ENCODE results near the gene DNAJC28.
"Not testable (repeated sequence)": the region's sequence is repeated elsewhere in the genome, so short reads cannot be mapped to it uniquely, and the experiment has no call there.

Gene DNAJC28

GRCh38 chr21:33449616-33450015 is 41.9 kb downstream of the DNAJC28 start:
- Histone ChIP-seq H3K9me3 (ENCODE audit: control insufficient read depth, insufficient read depth, low read depth, low read length) (no peaks in the 10 kb centered on the region), H3K27ac (ENCODE audit: extremely low read depth, low read depth, low read length) (no peak overlapping the region), H3K36me3 (ENCODE audit: control insufficient read depth in 2 of 2, insufficient read depth in 1 of 2, low read length in 2 of 2) (peaks cover 0 to 4% of the 10 kb centered on the region in 2 experiments; a peak in 1 of 3 replicates), H3K4me1 (ENCODE audit: control insufficient read depth, insufficient read depth, low read length) (peaks cover 4% of the 10 kb centered on the region), H3K4me3 (ENCODE audit: low read depth, low read length) (no peak overlapping the region)
- CTCF ChIA-PET = interaction anchor here (0.6 to 1.6 kb wide), 5 partner anchors 75 to 652 kb away, joined by 3 to 7 read pairs (median 3); no protein-coding TSS in a partner anchor
- POLR2A ChIA-PET = no interaction called here
- TF ChIP-seq ZNF341 (tag by site-specific recombination; IDR thresholded peaks at IDR 0.05; ENCODE audit: low read depth) = no peak
- no peak for TF ChIP-seq SCRT1 (tag by site-specific recombination; IDR thresholded peaks at IDR 0.05; ENCODE audit: borderline replicate concordance)
- no peak for TF ChIP-seq SP7 (tag by site-specific recombination; IDR thresholded peaks at IDR 0.05)
- TF ChIP-seq REPIN1 (tag by site-specific recombination; IDR thresholded peaks at IDR 0.05; ENCODE audit: low read depth) = no peak
- TF ChIP-seq ZNF423 (tag by site-specific recombination; IDR thresholded peaks at IDR 0.05) = no peak
- no peak for TF ChIP-seq EGR2 (tag by site-specific recombination; IDR thresholded peaks at IDR 0.05; ENCODE audit: low read depth)
- no peak for TF ChIP-seq YY1 (tag by site-specific recombination; IDR thresholded peaks at IDR 0.05)
- TF ChIP-seq MZF1 (tag by site-specific recombination; IDR thresholded peaks at IDR 0.05; ENCODE audit: borderline replicate concordance) = no peak
- peak; percentile 30; the same call in 1 of the 2 replicates for TF ChIP-seq IKZF3 (tag by site-specific recombination; IDR thresholded peaks at IDR 0.05)
- no peak for TF ChIP-seq ZNF202 (tag by site-specific recombination; IDR thresholded peaks at IDR 0.05; ENCODE audit: borderline replicate concordance)
- no peak for TF ChIP-seq ZNF48 (tag by site-specific recombination; IDR thresholded peaks at IDR 0.05)
- no peak for TF ChIP-seq TSHZ1 (tag by site-specific recombination; IDR thresholded peaks at IDR 0.05; ENCODE audit: borderline replicate concordance)
- peak; percentile 52 for TF ChIP-seq FEZF1 (tag by site-specific recombination; IDR thresholded peaks at IDR 0.05)
- no peak for TF ChIP-seq ZSCAN16 (tag by site-specific recombination; IDR thresholded peaks at IDR 0.05)

GRCh38 chr21:33446620-33447019 is 44.9 kb downstream of the DNAJC28 start:
- not testable (repeated sequence) for H3K4me3 ChIP-seq (ENCODE audit: low read depth, low read length); H3K27ac ChIP-seq (ENCODE audit: extremely low read depth, low read depth, low read length); H3K4me1 ChIP-seq (ENCODE audit: control insufficient read depth, insufficient read depth, low read length); H3K9me3 ChIP-seq (ENCODE audit: control insufficient read depth, insufficient read depth, low read depth, low read length); H3K36me3 ChIP-seq (ENCODE audit: control insufficient read depth in 2 of 2, insufficient read depth in 1 of 2, low read length in 2 of 2)
- ChIA-PET CTCF (interaction anchor here (0.6 to 3.9 kb wide), 7 partner anchors 33 to 319 kb away, joined by 3 to 60 read pairs (median 5); partner anchors contain the start of gene TMEM50B), POLR2A (interaction anchor here (0.7 kb wide), 1 partner anchor 1950 kb away, joined by 3 read pairs; no protein-coding TSS in a partner anchor)
- peak; percentile 88 for TF ChIP-seq ZNF121 (tag by site-specific recombination; IDR thresholded peaks at IDR 0.05)

- ChIA-PET POLR2A (interaction anchor here (0.6 to 1.3 kb wide), 5 partner anchors 35 to 213 kb away, joined by 3 to 6 read pairs (median 4); partner anchors contain the start of genes DNAJC28 and TMEM50B), CTCF (interaction anchor here (0.6 to 3.9 kb wide), 32 partner anchors 10 to 619 kb away, joined by 3 to 60 read pairs (median 5); partner anchors contain the start of genes IFNAR1, IL10RB and TMEM50B)
- H3K9me3 ChIP-seq (ENCODE audit: control insufficient read depth, insufficient read depth, low read depth, low read length) = no peaks in the 10 kb centered on the region
- peaks cover 6% of the 10 kb centered on the region for H3K4me1 ChIP-seq (ENCODE audit: control insufficient read depth, insufficient read depth, low read length)
- H3K4me3 ChIP-seq (ENCODE audit: low read depth, low read length) = no peak overlapping the region
- no peak overlapping the region for H3K27ac ChIP-seq (ENCODE audit: extremely low read depth, low read depth, low read length)
- peaks cover 0 to 5% of the 10 kb centered on the region in 2 experiments; a peak in 1 of 3 replicates for H3K36me3 ChIP-seq (ENCODE audit: control insufficient read depth in 2 of 2, insufficient read depth in 1 of 2, low read length in 2 of 2)
- TF ChIP-seq ZNF549 (tag by site-specific recombination; IDR thresholded peaks at IDR 0.05) = no peak
- TF ChIP-seq ZIC2 (tag by site-specific recombination; IDR thresholded peaks at IDR 0.05) = no peak
- no peak for TF ChIP-seq ZNF311 (tag by site-specific recombination; IDR thresholded peaks at IDR 0.05; ENCODE audit: borderline replicate concordance)
- no peak for TF ChIP-seq PRDM4 (tag by site-specific recombination; IDR thresholded peaks at IDR 0.05)
Measured at GRCh38 chr21:33444499-33444898, 47.0 kb downstream of the DNAJC28 start.
